ENCODE measurements around the gene PPP1R18.

PPP1R18 gene

DNA sequence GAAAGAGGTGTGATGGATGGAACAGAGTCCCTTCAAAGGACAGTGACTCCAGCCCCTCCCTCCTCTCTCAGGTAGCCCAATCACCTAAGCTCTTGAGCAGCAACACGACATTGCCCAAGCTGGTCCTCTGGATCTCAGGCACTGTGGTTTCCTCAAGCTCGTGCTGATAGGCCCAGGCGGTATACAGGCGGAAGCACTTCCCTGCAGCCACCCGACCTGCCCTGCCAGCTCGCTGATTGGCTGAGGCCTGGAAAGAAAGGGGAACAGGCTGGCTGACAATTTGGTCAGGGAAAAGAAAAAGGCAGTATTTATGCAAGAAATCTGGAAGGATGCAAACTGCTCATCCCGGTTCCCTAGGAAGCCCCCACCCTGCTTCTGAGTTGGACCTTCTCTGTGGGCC lies 29.9 kb downstream of the PPP1R18 start:
- no peak for DNase-seq (ENCODE audit: low spot score)
- no peak for TF ChIP-seq CTCF (IDR thresholded peaks at IDR 0.05; ENCODE audit: extremely low read depth, missing control alignments)

- TF ChIP-seq CTCF (IDR thresholded peaks at IDR 0.05; ENCODE audit: extremely low read depth, missing control alignments): no peak
- DNase-seq (ENCODE audit: low spot score): no peak
Observed at GRCh38 chr6:30655743-30656094, 30.7 kb downstream of the PPP1R18 start.

- no peak for TF ChIP-seq CTCF (IDR thresholded peaks at IDR 0.05; ENCODE audit: extremely low read depth, missing control alignments)
- DNase-seq (ENCODE audit: low spot score): no peak
Observed at GRCh38 chr6:30654798-30655742, 31.4 kb downstream of the PPP1R18 start.

- TF ChIP-seq CTCF (IDR thresholded peaks at IDR 0.05; ENCODE audit: extremely low read depth, missing control alignments): no peak
- DNase-seq (ENCODE audit: low spot score): no peak
Observed at GRCh38 chr6:30651143-30651542, 35.3 kb downstream of the PPP1R18 start.

GRCh38 chr6:30647242-30648116 lies 39.0 kb downstream of the PPP1R18 start:
- TF ChIP-seq CTCF (IDR thresholded peaks at IDR 0.05; ENCODE audit: extremely low read depth, missing control alignments): no peak
- DNase-seq (ENCODE audit: low spot score): peak; percentile 84

- no peak for TF ChIP-seq CTCF (IDR thresholded peaks at IDR 0.05; ENCODE audit: extremely low read depth, missing control alignments)
- peak; percentile 98 for DNase-seq (ENCODE audit: low spot score)
Observed at GRCh38 chr6:30646450-30647241, 39.8 kb downstream of the PPP1R18 start, which contains the start of gene C6orf136. C6orf136 (plus strand) TSS chr6:30647133; CDS start chr6:30647232, 99 bp downstream.
